ENCODE measurements around the gene CALD1.
A peak's percentile ranks its signal among the peaks of the same experiment; 100 is the strongest.

The CALD1 gene

DNA sequence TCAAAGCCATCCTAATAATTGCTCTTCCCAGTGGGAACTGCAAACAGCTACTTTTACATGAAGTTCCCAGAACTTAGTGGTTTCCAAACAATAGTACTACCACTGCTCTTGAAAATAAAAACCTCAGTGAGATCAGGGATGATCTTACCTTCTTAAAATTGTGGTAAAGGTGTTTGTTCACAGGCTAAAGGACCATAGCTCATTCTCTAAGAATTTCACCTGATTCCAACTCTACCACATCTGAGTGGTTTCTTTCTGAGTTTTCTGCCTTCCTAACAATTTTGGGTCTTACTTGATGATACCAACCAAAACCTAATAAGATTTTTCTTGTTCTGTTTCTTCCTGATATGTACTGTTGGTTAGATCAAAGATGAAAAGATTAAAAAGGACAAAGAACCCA lies 161.3 kb downstream of the CALD1 start:
- DNase-seq (ENCODE audit: low spot score) = no peak
- no peak overlapping the region for H3K27ac ChIP-seq
- ChIA-PET POLR2A (ENCODE audit: low non-redundant PET) (no interaction called here), CTCF (interaction anchor here (0.6 kb wide), 2 partner anchors 74 to 307 kb away, joined by 5 read pairs; no protein-coding TSS in a partner anchor)
- TF ChIP-seq CTCF (conservative IDR thresholded peaks at IDR 0.05; ENCODE audit: low read depth) = no peak

- CTCF ChIA-PET = interaction anchor here (0.6 kb wide), 1 partner anchor 75 kb away, joined by 5 read pairs; no protein-coding TSS in a partner anchor
Measured at GRCh38 chr7:134941185-134941900, 161.9 kb downstream of the CALD1 start.

GRCh38 chr7:134941952-134942351 lies 162.5 kb downstream of the CALD1 start:
- ChIA-PET CTCF (no interaction called here), POLR2A (ENCODE audit: low non-redundant PET) (no interaction called here)
- no peak for TF ChIP-seq CTCF (conservative IDR thresholded peaks at IDR 0.05; ENCODE audit: low read depth)
- no peak for DNase-seq (ENCODE audit: low spot score)
- H3K27ac ChIP-seq = no peak overlapping the region

More at GRCh38 chr7:134941185-134941900, 161.9 kb downstream of the CALD1 start:
- peak; percentile 35 for DNase-seq (ENCODE audit: low spot score)
- POLR2A ChIA-PET (ENCODE audit: low non-redundant PET) = no interaction called here
- H3K27ac ChIP-seq = no peak overlapping the region
- TF ChIP-seq CTCF (conservative IDR thresholded peaks at IDR 0.05; ENCODE audit: low read depth) = no peak

DNA sequence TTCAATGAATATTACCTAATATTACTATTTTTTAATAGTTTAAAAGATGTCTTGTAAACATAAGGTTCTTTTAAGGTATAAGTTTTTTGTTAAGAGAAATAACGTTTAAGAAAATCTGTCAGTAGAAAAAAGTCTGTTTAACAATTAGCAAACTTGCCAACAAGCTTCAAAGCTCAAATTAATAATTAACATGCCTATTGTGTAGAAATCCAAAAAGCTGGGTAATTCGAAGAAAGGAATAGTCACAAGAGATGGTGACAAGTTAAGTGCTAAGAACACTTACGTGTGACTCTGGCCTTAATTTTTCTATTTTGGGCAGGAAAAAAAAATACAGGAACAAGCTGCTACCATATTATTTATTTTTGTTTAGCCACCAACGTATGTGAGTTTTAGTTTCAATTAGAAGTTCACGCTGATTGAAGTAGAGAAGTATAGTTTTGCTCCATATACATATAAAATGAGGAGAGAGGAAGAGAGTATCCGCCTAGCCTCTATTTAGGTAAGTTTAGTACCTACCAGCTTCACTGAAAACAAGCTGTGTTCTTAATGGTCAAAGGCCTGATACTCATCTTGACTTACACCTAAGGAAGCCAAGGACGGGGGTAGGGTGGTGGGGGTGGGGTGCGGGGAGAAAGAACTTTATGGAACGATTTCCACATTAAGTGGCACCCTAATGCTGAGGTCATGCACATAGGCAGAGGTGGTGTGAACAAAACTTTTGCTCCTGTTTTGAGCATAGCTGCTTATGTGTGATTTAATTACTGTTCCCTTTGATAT lies 163.4 kb downstream of the CALD1 start:
- ChIA-PET CTCF (interaction anchor here (0.6 to 1.4 kb wide), 2 partner anchors 252 to 310 kb away, joined by 3 to 6 read pairs; no protein-coding TSS in a partner anchor), POLR2A (ENCODE audit: low non-redundant PET) (no interaction called here)
- no peak for DNase-seq (ENCODE audit: low spot score)
- H3K27ac ChIP-seq = no peak overlapping the region
- no peak for TF ChIP-seq CTCF (conservative IDR thresholded peaks at IDR 0.05; ENCODE audit: low read depth)

- ChIA-PET POLR2A (ENCODE audit: low non-redundant PET) (no interaction called here), CTCF (interaction anchor here (0.6 to 1.4 kb wide), 2 partner anchors 253 to 311 kb away, joined by 3 to 6 read pairs; no protein-coding TSS in a partner anchor)
- no peak overlapping the region for H3K27ac ChIP-seq
- DNase-seq (ENCODE audit: low spot score) = peak; percentile 42
- TF ChIP-seq CTCF (conservative IDR thresholded peaks at IDR 0.05; ENCODE audit: low read depth) = peak; percentile 66
Measured at GRCh38 chr7:134943785-134944400, 164.5 kb downstream of the CALD1 start.

DNA sequence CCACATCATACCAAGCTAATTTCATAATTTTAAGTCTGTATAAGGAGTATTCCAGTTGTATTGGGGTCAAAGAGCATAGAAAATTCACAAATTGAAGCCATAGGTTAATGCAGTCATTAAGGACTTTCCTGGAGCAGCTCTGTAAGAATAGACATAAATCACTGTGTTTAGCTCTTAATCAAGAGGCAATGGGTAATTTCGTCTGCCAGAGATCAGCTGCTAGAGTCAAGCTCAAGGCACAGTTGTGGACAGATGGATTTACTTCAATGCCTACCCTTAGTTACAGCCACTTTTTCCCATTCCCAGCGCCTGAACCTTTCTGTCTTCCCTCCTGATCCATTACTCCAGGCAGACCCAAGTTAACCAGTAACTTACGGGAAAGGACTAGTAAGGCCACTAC lies 166.3 kb downstream of the CALD1 start:
- H3K27ac ChIP-seq = no peak overlapping the region
- TF ChIP-seq CTCF (conservative IDR thresholded peaks at IDR 0.05; ENCODE audit: low read depth) = no peak
- POLR2A ChIA-PET (ENCODE audit: low non-redundant PET) = no interaction called here
- CTCF ChIA-PET = interaction anchor here (1.3 kb wide), 1 partner anchor 259 kb away, joined by 3 read pairs; no protein-coding TSS in a partner anchor
- no peak for DNase-seq (ENCODE audit: low spot score)
